Amniotic stem cell (primary cell): ENCODE results near the gene ADAMTS19.
"Not testable (repeated sequence)": the region's sequence is repeated elsewhere in the genome, so short reads cannot be mapped to it uniquely, and the experiment has no call there.

ENCODE experiments used
- DNase-seq: peaks from one replicate; lab custom pipeline; 2025; lab: John Stamatoyannopoulos, UW

The ADAMTS19 gene

DNA sequence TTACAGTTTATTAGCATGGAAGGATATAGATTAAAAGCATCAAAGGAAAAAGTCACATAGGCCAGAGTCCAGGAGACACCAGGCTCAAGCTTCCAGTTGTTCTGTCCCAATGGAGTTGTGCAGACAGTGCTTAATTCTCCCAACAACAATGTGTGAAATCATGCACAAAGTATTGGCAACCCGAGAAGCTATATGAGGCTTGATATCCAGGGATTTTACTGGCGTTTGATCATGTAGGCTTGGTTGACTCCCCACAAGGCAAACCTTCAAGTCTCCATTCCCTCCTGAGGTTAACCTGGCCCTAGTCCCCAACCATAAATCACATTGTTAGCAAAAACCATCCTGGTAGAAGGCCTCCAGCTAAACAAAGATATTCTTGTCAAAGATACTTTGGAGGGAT is 141.5 kb downstream of the ADAMTS19 start:
- DNase-seq, result no peak

DNA sequence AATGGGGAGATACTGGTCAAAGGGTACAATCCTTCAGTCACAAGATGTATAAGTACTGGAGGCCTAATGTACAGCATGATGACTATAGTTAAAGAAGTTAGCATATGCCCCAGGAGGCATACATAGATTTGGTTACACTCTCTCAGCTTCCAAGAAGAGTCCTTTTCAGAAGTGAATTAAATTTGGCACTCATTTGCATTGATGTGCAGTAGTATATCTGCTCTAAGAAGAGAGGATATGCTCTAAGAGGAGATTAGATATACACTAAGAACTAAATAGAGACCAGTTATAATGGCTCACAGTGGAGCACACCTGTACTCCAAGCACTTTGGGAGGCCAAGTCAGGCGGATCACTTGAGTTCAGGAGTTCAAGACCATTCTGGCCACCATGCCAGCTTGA is 148.3 kb downstream of the ADAMTS19 start:
- DNase-seq, result no peak

DNA sequence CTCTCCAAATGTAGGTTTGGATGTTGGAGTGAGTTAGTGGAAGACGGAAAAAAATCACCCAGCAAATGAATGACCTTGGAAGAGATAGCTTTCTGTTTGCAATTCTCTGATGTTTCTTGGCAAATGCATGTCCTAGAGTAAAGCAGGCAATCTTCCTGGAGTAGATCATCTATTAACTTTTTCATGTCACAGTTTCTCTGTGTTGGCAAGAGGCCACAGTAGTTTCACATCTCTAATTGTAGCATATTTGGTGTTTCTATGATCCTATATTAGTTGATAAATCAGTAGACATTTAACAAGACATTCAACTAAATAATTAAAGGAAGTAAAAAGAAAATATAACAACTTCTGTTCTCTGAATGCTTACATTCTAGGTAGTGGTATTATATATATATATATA is 149.6 kb downstream of the ADAMTS19 start:
- no peak for DNase-seq

DNA sequence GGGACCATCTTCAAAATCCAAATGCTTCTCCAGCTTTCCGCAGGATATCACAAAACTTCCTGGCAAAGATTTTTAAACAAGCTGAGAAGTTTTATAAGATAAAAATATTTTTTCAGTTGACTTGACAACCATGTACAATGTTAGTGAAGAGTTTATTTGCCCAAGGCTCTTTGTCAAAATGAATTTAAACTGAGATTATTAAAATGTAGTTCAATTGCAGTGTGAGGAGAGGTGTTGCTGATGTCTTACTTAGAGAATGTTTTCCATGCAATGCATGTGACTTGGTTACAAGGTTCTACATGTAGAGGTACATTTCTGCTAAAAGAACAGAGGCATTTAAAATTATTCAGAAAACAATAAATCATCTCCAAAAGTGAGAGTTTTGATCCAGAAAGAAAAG is 156.4 kb downstream of the ADAMTS19 start:
- no peak for DNase-seq

DNA sequence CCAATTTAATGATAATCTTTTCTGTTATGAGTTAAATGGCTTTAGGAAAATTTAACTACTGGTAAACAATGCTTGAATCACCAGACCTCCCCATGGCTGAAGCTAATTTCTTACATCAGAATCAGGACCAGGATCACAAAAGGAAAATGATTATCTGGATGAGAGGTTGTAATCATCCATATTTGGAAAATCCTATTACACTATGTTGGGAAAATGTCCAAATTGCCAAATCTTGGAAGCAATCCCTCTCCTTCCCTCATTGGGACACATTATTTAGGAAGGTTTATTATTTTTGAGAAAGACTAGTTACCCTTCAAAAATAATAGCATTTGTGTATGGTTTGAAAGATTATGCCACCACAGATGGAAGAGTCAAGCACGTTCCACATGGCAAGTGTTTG is 157.1 kb downstream of the ADAMTS19 start:
- no peak for DNase-seq

DNA sequence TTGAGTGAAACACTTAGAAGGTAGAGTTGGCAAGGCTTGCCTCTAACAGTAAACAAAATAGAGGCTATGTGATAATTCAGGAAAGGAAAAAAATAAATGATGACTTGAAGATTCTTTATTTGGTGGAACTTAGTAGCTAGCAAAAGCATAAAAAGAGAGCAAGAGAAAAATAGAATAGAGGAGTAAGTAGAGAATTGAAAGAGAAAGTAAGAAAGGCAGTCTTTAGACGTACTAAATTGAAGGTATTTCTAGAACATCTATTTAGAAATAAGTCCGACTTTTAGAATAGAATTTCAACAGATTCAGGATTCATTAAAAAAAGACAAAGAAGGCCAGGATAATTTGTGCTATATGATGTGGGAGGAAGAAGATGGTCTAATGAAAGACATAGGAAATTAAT is 159.7 kb downstream of the ADAMTS19 start:
- DNase-seq, result no peak

DNA sequence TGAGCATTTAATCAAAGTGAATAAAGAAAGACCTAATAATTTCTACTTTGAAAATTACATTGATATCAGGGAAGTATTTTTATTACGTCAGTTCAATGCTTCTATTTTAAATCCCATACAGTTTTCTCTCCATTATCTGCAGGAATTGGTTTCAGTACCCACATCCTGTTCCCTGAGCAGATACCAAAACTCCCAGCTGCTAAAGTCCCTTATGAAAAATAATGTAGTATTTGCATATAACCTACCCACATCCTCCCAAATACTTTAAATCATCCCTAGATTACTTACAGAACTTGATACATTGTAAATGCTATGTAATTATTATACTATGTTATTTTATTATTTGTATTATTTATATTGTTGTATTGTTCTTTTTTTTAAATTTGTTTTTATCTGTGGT is 162.4 kb downstream of the ADAMTS19 start:
- DNase-seq, result no peak

DNA sequence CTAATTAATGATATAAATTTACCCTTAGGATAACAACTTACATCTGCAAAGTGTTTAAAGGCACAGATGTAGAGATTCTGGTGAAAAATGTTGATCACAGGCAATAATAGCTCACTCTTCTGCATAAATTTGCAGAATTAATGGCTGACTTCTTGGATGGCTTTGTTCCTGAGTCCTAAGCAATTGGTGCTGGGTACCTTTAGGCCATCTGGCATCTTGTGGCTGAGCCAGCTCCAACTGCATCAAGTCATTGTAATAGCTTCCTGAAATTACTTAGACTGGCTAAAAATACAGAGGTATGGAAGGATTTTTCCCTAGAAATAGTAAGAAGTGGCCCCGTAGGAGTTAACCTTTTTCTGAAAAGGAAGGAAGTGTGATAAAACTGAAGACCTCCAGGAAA is 169.5 kb downstream of the ADAMTS19 start:
- no peak for DNase-seq

DNA sequence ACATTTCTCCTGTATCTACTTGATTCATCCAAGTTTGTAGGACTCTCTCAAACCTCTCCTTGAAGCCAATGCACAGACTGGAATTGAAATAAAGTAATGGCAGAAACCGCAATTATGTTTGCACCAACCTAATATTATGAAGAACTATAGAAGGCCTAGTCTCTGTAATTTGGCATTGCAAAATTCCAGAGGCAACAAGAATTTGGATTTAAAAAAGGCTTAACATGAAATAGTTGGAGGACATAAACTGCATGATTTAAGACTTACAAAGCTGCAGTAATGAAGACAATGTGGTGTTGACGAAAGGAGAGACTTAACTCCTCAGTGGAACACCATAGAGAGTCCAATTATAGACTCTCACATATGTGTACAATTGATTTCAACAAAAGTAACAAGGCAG is 170.0 kb downstream of the ADAMTS19 start:
- DNase-seq, result no peak

DNA sequence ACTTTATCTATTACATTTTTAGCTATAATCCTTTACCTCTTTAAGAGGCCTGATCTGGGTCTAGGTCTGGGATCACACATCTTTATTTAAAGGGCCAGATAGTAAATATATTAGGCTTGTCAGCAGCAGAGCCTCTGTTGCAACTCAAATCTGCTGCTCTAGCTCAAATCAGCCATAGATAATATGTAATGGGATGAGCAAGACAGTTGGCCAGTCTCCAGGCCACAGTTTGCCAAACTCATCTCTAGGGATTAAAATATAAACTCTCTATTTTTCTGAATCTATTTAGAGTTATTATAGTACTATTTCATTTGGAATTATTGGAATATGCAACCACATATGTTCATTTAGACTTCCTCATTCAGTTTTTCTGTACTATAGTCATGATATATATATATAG is 171.9 kb downstream of the ADAMTS19 start:
- DNase-seq, result no peak

DNA sequence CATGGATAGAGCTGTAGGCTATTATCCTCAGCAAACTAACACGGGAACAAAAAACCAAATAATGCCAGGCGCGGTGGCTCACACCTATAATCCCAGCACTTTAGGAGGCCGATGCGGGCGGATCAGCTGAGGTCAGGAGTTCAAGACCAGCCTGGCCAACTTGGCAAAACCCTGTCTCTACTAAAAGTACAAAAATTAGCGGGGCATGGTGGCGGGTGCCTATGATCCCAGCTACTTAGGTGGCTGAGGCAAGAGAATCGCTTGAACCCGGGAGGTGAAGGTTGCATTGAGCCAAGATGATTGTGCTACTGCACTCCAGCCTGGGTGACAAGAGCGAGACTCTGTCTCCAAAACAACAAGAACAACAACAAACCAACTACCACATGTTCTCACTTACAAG is 177.4 kb downstream of the ADAMTS19 start:
- not testable (repeated sequence) for DNase-seq

DNA sequence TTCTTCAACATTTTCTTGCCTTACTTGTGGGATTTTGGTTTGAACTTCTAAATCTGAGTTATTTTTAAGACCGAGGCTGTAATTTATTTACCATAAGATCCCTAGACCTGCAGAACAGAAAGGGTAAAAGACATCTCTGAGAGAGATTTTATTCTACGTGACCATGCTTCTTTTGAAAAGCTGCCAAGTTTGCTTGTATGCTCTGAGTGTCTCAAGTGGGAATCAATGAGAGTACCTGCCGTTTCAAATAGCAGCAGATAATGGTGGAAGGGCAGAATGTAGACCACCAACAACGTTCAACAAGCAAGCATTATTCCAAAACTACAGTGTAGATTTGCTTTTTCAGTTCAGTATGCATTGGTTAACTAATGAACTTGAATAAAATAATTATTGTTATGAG is 179.2 kb downstream of the ADAMTS19 start:
- DNase-seq, result no peak

DNA sequence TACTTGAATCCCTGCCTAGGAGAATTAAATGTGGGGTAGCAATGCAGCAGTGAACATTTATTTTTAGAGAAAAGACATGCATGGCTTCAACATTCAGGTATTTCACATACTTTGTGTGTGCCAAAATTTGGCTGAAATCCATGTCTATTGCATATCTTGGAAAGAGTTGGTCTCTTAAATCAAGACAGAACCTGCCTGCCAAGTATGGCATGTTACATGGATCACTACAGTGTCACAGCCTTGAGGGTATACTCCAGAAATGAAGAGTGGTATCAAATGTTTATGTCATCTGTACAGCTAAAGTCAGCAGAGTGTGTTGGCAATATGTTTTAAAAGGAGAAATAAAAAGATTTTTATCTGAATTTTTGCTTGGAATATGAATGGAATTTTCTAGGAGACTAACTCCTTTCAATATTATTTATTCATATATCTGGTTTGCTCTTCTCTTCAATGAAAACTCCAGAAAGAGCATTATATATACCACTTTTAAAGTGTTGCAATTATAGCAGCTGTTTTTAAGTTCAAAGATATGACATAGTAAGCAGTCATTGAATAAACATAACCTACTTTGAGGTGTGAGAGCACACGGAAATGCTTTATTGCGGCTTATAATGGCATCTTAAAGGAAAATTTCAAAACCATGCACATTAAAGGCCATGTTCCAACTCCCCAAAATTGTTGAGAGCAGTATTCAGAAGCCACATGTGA is 192.4 kb downstream of the ADAMTS19 start:
- DNase-seq, result no peak

DNA sequence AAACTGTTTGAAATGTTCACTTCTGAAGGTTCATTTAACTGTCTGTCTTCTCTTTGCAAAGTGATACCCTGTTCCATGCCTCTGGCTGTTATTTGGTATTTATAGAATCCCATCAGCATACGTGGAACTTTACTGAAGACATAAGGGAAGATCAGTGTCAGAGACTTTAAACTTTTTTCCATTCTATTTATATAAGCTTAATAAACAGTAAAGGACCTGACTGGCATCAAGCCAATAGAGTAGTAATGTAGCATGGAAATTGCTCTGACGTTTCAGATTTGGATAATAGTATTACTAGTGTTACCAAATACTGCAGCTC is 192.9 kb downstream of the ADAMTS19 start:
- DNase-seq, result no peak

DNA sequence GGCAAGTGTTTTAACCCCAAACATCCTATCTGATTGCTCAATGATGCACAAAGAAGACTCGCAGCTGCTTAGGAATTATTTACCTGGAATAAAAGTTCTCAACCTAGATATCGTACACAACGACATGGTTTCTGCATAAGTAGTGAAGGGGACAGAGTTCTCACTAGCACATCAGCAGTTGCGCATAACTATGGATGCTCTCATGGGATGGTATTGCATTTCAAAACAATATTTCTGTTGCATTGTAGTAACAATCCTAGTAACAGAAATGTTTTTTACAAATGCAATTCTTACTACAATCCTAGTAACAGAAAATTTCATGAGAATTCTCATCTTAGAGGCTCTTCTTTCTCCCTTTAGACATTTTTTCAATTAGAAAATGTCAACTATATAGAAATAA is 193.3 kb downstream of the ADAMTS19 start:
- no peak for DNase-seq

DNA sequence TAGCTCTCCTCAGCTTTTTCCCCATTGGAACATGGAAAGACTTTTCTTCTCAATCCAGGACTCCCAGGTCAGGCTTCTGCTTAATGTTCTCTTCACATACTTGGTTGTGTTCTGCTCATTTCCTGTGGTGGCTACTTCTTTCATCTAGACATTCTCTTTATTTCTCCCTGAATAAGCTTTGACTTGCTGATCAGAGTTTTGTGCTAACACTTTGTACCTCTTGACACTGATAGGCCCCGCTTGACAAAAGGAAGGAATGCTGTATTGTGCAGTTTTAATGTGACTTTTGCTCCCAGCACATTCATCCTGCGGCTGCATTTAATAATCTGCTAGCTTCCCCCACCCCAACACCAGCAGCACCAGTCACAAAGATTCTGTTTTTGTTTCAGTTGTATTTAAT is 196.9 kb downstream of the ADAMTS19 start:
- DNase-seq, result no peak

DNA sequence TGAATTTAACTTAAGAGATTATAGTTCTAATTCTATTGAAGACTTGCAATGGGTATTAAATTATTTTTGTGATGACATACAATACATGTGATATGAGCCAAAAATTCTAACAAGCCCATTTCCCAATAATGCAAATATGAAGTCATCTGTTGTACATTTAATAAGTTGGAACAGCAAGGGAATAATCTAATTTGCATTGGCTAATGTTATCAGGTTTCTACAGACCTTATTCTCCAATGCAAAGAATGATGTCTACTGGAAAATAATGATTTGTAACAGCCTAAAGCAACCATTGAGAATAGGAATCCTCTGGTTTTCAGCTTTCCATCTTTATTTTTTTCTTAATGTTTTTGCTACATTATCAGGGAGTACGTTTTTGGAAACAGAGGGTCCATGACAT is 198.7 kb downstream of the ADAMTS19 start:
- DNase-seq, result no peak

DNA sequence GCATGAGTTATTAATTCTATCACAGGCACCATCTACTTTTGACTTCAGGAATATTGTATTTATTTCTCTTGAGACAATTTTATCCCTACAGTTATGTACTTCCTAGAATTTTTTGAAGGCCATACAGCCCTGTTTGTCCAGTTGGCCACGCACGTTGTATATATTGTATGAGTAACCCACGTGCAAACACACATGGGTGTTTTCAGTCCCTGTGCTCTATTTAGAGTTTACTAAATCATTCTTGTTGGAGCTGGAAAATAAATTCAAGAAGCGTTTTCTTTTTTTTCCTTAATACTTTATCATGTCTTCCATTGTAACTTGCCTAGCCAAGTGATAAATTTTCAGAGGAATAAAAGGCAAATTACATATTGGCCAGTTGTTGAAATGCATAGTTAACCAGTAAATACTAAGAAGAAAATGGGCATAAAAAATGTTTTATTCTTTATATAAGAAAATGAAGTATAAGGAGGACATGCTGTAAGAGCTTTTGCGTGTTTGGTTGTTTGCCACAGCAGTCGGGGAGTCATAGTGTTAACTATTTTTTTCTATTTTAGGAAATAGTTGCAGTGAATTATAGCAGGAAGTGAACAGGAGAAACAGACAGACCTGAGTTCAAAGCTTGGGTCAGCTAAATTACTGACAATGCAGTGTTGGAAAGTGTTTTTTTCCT is 201.4 kb downstream of the ADAMTS19 start:
- DNase-seq, result no peak

DNA sequence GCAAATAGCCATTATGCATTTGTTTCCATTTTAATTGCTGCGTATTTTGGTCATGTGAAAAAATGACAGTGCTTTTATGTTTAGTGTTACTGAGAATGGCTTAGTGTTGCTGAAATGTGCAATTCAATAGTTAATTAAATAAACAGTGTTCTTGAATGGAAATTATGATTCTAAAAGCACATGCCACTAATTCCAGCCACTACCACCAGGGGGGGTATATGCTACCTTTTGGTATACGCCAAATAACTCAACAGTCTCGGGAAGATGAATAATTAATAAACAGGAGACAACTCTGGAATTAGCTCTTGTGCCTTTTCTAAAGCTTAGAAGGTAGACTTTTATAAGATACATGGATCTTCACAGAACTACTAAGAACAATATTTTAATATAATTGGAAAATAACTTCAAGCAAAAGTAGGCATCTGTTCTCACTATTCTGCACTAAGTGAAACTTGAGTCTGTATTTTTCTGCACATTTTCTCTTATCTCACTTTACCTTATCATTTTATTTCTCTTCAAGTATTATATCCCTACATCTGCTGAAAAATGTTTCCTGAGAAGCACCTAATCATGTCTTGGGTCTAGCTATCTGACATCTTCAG is 204.3 kb downstream of the ADAMTS19 start:
- DNase-seq, result no peak

DNA sequence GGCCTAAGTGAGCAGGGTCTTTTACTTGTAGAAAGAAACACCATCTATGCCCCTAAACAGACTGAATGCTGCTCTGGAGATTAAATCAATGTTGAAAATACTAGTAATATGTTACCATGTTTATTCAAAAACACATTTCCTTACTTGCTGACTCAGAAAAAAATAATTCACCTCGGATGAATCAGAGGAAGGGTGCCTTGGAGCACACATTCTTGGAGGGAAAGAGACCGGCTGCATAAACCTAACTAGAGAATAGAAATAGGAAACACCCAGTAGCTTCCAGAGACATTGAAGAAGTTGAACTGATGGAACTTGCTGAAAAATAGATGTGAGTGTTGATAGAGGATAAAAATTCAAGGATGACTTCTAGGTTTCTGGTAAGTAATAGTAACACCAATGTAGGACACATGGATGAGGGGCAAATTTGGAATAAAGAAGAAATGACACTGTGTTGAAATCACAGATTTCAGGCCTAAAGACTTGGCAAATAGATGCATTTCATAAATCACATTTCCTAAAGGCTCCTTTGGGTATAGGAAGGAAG is 210.9 kb downstream of the ADAMTS19 start:
- peak; percentile 16 for DNase-seq

DNA sequence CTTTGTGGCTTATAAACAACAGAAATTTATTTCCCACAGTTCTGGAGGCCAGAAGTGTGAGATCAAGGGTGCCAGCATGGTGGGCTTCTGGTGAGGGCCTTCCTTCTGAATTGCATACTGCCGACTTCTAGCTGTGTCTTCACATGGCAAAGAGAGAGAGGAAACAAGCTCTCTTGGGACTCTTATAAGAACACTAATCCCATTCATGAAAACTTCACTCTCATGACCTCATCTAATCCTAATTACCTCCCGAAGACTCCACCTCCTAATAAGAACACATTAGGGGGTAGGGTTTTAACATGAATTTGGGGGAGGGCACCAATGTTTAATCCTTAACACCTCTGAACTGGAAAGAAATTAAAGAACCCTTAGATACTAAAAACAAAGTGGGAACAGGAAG is 211.9 kb downstream of the ADAMTS19 start:
- DNase-seq, result no peak

DNA sequence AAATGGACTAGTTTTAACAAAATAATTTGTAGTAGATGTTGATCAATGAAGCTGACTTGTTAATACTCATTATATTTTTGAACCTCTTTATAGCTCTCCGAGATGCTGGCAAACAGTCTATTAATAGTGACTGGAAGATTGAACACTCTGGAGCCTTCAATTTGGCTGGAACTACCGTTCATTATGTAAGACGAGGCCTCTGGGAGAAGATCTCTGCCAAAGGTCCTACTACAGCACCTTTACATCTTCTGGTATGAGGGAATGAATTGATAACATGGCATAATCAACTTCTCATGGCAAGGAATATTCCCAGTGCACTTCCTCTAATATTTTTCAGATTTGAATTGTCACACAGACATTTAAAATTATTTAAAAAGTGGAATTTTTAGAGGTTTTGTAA is 219.6 kb downstream of the ADAMTS19 start:
- DNase-seq, result no peak

DNA sequence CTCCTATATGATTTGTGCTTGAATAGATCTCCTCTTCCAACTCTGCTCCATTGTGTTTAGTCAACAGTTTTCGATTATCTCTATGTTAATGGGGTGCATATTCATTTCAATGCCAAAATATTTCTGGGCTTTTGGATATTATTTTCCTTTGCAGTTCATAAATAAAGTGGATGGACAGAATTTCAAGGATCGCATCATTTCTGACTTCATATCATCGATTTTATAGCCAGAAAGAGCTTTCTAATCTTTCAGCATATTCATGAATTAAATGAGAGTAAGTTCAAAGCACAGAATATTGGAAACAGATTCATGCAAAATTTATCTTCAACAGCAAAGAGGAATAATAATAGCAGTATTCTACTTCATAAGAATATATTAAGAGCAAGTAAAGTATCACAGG is 227.8 kb downstream of the ADAMTS19 start:
- no peak for DNase-seq

DNA sequence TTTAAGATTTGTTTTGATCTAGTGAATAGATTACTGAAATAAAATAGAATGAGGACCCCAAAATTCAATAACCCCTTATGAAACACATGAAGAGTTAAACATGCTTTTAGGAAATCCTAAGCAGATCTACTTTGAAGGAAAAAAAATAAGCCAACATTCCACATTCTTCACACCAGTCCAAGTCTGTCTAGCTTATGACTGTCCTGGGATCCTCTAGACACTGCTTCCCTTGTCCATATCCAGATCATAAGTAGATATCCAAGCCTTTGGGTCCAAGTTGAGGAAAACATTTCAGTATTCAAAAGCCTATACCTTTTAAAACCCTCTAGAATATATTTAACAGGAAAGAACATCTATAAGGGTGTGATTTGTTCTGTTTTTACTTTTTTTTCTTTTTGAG is 228.9 kb downstream of the ADAMTS19 start:
- no peak for DNase-seq
